ENCODE data around the gene FGF8. TPM values are rescaled to one million over a fixed set of nuclear protein-coding genes. Genes with fewer than 3 reads are reported as not detected.

FGF8 gene
- total and polyA plus RNA-seq, 2 donors (not counting 3 experiments of a cell fraction or from before 2014, with no cell fraction given) = 0.44 TPM; not detected in 1

GRCh38 chr10:101748496-101748895 lies 27.4 kb downstream of the FGF8 start:
- H2AFZ ChIP-seq (ENCODE audit: low read depth, low read length) = no peak overlapping the region
- no peaks in the 10 kb centered on the region for H3K9me3 ChIP-seq (replicated peaks; ENCODE audit: control insufficient read depth, insufficient read depth, low read length)
- BruUV-seq (replicated peaks) = no TSS peak
- intact Hi-C loops (cut with micrococcal nuclease) (no loop called here), dilution Hi-C loops (cut with MboI; ENCODE audit: extremely low pct_ligation_motif_present, low sequenced_read_pairs) (no loop called here)
- POLR2A ChIA-PET = no interaction called here
- no peak overlapping the region for H3K9ac ChIP-seq (replicated peaks; ENCODE audit: extremely low read depth, insufficient read depth, low read length)
- no peak for FAIRE-seq
- no peak for DNase-seq (ENCODE audit: low read depth, low spot score)
- CTCF ChIA-PET = no interaction called here
- no peaks in the 10 kb centered on the region for H3K9me1 ChIP-seq (replicated peaks; ENCODE audit: control insufficient read depth, extremely low read depth, insufficient read depth, low read length)
- H3K4me1 ChIP-seq (ENCODE audit: control insufficient read depth, extremely low read depth, insufficient read depth, low read length) = no peaks in the 10 kb centered on the region
- no peaks in the 10 kb centered on the region for H4K20me1 ChIP-seq (replicated peaks; ENCODE audit: control insufficient read depth, extremely low read depth, insufficient read depth, low read length)
- no peak overlapping the region for H3K4me3 ChIP-seq (replicated peaks in 1 of 3; ENCODE audit: insufficient read depth in 1 of 3, low read depth in 1 of 3, low read length in 3 of 3)
- no peaks in the 10 kb centered on the region for H3K36me3 ChIP-seq (ENCODE audit: control insufficient read depth in 2 of 2, extremely low read depth in 1 of 2, insufficient read depth in 2 of 2, low read length in 2 of 2)
- H3K79me2 ChIP-seq (ENCODE audit: control insufficient read depth, insufficient read depth, low read length) = no peaks in the 10 kb centered on the region
- TF ChIP-seq POLR2AphosphoS5 (IDR thresholded peaks at IDR 0.05; ENCODE audit: insufficient read depth, low read depth, low read length) (no peak), JUN (IDR thresholded peaks at IDR 0.05; ENCODE audit: borderline replicate concordance, insufficient read depth, insufficient read length, low read depth) (no peak), MYC (IDR thresholded peaks at IDR 0.05; ENCODE audit: low read depth, low read length) (no peak), POLR2A (IDR thresholded peaks at IDR 0.05; ENCODE audit: low read depth, low read length) (no peak), CTCF (IDR thresholded peaks at IDR 0.05; ENCODE audit: extremely low read depth in 1 of 2, insufficient read depth in 1 of 2, low read depth in 1 of 2, low read length in 2 of 2) (no peak), GATA2 (IDR thresholded peaks at IDR 0.05; ENCODE audit: insufficient read depth, insufficient read length, low read depth, low read length) (no peak), FOS (IDR thresholded peaks at IDR 0.05; ENCODE audit: borderline replicate concordance, insufficient read depth, low read length) (no peak), EZH2 (IDR thresholded peaks at IDR 0.05; ENCODE audit: borderline replicate concordance, low read depth, low read length, severe bottlenecking) (no peak), MAX (IDR thresholded peaks at IDR 0.05; ENCODE audit: insufficient read depth, insufficient read length) (no peak)
- peaks cover 4 to 15% of the 10 kb centered on the region in 2 experiments for H3K27me3 ChIP-seq (ENCODE audit: control insufficient read depth in 2 of 2, insufficient read depth in 2 of 2, low read length in 2 of 2)
- no peak overlapping the region for H3K4me2 ChIP-seq (ENCODE audit: insufficient read depth, low read length)
- H3K27ac ChIP-seq (ENCODE audit: insufficient read depth, low read depth, low read length) = no peak overlapping the region

Measured in endothelial cell of umbilical vein (primary cell).